Central memory CD4-positive, alpha-beta T cell (primary cell): ENCODE measurements around the gene IGF2BP3.

Experiments
- DNase-seq: peaks from one replicate; pipeline ENCODE4 v3.0.0; 2022

Gene IGF2BP3

GRCh38 chr7:23291957-23292560 is 178.2 kb downstream of the IGF2BP3 start:
- DNase-seq, result no peak

DNA sequence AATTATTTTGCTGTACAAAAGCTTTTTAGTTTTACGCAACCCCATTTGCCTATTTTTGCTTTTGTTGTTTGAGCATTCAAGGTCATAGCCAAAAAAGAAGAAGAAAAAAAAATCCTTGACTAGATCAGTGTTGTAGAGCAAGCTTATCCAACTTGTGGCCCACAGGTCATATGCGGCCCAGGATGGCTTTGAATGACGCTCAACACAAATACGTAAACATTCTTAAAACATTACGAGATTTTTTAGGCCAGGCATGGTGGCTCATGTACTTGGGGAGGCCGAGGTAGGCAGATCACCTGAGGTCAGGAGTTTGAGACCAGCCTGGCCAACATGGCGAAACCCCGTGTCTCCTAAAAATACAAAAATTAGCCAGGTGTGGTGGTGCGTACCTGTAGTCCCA is 179.3 kb downstream of the IGF2BP3 start:
- DNase-seq, result no peak

DNA sequence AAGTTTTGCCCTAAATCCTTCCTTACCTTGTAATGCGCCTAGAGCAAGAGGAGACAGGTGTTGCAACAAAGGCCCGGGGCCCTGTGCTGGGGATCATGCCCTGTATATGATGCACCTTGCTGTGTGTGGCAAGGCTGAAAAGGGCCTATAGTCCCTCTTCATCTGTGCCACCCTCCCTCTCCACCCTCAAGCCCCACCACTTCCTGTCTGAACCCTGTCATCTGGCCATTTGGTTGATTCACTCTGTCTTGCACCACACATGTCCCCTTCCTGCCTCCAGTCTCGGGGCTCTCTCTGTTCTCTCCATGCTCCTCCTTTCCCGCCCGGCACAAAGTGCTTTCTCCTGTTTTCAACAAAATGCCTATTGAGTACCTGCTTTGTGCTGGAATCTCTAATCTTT is 182.7 kb downstream of the IGF2BP3 start:
- DNase-seq, result no peak

DNA sequence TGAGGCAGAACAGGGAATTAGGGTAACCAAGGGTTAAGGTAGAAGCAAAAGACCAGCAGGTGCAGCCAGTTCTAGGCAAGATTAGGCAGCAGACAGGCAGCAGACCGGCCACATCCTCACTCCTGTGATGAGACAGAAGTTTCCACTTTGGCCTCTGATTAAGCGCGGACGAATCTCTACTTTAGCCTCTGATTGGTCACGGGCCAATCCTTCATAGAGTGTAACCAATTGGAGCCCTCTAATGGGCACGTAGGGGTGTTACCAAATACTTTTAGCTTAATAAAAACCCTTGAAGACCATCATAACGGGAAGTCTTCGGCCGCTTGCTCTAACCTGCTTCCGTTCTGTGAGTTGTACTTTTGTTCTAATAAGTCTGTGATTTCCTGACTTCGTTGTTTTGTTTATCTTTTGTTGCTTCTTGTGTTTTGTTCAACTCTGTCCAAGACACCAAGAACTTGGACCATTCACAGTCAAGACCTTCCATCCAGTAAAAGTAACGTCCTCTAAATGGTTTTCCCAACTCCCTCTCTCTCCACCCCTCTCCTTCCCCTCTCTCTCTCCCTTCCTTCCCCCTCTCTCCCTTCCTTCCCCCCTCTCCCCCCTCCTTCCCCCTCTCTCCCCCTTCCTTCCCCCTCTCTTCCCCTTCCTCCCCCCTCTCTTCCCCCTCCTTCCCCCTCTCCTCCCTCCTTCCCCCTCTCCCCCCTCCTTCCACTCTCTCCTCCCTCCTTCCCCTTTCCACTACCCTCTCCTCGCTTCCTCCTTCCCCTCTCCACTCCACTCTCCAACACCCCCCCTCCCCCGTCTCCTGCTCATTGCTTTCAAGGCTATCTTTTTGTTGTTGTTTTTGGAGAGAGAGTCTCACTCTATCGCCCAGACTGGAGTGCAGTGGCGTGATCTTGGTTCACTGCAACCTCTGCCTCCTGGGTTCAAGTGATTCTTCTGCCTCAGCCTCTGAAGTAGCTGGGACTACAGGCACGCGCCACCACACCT is 184.3 kb downstream of the IGF2BP3 start:
- DNase-seq, result no peak

GRCh38 chr7:23284871-23285270 is 185.4 kb downstream of the IGF2BP3 start:
- no peak for DNase-seq

DNA sequence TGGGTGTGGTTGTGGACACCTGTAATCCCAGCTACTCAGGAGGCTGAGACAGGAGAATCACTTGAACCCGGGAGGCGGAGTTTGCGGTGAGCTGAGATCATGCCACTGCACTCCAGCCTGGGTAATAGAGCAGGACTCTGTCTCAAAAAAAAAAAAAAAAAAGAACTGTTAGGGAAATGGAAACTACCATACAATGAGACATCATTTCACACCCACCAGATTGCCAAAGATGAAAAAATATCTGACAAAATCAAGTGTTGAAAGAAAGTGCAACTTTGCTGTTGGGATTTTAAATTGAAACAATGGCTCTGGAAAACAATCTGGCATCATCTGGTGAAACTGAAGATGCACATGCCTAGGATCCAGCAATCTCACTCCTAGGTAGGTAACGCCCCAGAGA is 187.2 kb downstream of the IGF2BP3 start:
- DNase-seq, result no peak

DNA sequence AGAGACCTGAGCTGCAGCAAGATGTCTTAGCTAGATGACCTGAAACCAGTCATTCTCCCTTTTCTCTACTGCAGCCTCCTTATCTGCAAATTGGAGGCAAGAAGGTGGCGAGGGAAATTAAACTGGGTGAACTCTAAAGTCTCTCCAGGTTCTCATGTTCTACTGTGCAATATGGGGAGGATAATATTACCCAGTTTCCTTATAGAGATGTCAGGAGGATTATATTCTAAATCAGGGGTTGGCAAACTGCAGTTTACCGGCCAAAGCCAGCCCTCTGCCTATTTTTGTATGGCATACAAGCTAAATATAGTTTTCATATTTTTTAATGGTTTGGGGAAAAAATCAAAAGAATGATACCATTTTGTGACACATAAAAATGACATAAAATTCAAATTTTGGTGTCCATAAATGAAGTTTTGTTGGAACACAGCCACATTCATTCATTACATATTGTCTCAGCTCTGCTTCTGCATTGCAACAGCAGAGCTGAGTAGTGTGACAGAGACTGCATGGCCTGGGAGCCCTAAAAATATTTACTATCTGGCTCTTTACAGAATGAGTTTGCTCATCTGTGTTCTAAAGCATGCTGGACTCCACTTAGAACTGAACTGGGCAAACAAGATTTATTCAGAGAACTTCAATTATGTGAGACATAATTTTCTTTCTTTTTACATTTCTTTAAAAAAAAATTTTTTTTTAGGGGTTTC is 190.3 kb downstream of the IGF2BP3 start:
- DNase-seq, result no peak

- peak; percentile 53 for DNase-seq
These were observed 192.8 kb downstream of the IGF2BP3 start for GRCh38 chr7:23277359-23277989.

DNA sequence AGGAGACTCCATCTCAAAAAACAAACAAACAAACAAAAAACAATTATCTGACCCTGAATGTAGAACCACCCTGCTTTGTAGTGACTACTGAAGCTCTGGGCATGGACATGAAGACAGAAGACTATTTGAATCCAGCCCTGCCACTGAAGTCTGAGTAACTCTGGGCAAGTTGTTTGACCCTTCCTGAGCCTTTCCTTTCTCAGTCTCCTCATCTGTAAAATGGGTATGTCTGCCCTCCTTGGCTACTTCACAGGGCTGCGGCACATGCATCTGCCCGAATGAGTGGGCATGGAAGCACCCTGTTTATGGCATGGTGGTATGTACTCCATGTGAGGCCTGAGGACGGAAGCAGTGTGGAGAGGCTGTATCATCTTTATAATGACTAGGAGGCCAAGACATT is 193.3 kb downstream of the IGF2BP3 start:
- DNase-seq, result no peak

DNA sequence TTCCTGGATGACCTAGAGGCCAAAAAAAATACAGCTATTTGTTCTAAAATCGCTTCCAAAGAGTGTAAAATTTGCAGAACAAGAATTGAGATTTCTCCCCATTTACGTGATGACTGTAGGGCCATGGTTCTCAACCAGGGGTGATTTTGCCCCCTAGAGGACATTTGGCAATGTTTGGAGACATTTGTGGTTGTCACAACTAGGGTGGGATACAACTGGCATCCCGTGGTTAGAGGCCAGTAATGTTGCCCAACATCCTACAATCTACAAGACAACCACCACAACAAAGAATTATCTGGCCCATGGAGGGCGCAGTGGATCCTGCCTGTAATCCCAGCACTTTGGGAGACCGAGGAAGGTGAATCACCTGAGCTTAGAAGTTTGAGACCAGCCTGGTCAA is 193.9 kb downstream of the IGF2BP3 start:
- DNase-seq, result no peak

DNA sequence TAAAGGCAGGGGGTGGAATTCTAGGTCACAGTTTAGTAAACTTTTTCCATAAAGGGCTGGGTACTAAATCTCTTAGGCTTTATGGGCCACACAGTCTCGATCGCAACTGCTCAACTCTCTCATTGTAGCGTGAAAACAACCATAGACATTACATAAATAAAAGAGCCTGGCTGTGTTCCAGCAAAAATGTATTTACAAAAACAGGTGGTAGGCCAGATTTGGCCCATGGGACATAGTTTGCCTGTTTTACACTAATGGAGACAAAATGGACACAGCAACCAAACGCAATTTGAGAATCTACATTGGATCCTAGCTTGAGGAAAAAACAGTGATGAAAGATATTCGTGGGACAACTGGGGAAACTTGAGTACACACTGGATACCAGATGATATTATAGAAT is 194.4 kb downstream of the IGF2BP3 start:
- no peak for DNase-seq

GRCh38 chr7:23273141-23273599 is 197.1 kb downstream of the IGF2BP3 start:
- DNase-seq, result peak; percentile 72

DNA sequence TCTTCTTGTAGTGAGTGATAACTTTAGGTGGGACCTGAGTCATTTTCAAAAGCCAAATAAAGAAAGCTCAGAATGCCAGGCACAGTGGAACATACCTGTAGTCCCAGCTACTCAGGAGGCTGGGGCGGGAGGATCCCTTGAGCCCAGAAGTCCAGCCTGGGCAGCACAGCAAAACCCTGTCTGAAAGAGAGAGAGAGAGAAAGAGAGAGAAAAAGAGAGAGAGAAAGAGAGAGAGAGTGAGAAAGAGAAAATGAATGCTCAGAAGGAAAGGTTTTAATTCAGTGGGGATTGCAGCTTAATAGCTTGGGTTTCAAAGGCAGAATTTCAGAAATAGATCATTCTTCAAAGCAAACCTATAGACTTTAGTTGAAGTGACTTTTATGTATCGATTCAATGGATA is 198.0 kb downstream of the IGF2BP3 start:
- DNase-seq, result no peak

GRCh38 chr7:23268746-23269145 is 201.5 kb downstream of the IGF2BP3 start:
- no peak for DNase-seq

- DNase-seq, result no peak
These were observed 202.1 kb downstream of the IGF2BP3 start for GRCh38 chr7:23268167-23268566.

DNA sequence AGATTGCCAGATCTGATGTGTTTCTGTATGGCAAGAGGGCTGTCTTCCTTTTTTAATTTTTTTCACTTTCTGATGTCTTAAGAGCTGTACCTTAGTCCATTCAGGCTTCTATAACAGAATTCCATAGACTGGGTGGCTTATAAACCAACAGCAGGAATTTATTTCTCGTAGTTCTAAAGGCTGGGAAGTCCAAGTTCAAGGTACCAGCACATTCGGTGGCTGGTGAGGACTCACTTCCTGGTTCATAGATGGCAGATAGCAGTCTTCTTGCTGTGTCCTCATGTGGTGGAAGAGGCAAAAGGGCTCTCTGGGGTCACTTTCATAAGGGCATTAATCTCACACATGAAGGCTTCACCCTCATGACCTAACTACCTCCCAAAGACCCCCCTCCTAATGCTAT is 202.9 kb downstream of the IGF2BP3 start:
- no peak for DNase-seq

DNA sequence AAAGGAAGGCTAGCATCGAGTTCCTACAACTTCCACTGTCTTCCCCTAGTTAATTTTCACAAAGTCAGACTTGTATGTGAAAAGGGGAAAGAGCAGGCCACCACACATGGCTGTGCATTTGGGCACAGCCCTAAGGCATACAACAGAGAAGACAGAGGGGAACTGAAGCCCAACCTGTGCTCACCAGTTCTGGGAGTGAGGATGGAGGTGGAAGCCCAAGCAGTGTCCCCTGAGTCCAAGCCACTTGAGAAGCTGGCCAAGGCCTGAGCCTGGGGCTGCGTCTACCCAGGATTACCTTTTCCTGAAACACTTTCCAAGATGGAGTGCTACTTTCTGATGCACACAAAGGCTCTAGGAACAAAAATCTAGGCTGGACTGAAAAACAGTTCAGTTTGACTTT is 203.4 kb downstream of the IGF2BP3 start:
- DNase-seq, result no peak

DNA sequence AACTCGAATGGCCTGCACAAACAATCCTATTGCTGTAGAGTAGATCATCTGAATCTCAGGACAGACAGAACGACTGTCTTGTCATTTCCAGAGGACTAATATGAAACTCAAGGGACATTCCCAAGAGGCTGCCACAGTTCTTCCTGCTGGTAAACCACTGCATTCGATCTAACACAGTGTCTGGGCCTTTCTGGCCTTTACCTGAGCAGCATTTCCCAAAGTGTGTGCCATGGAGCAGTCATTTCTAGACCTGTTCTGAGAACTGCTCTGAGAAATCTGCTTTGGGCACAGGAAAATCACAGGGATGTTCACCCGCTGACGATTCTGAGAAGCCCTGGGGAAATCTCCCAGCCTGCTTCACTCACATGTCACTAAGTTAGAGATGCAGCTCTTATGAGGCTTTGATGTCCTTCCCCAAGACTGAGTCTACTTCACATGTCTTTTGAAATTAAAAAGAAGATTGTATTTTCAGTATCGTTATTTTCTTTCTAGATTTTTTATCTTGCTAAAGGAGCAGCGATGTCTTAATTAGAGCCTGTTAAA is 205.3 kb downstream of the IGF2BP3 start:
- DNase-seq, result no peak

DNA sequence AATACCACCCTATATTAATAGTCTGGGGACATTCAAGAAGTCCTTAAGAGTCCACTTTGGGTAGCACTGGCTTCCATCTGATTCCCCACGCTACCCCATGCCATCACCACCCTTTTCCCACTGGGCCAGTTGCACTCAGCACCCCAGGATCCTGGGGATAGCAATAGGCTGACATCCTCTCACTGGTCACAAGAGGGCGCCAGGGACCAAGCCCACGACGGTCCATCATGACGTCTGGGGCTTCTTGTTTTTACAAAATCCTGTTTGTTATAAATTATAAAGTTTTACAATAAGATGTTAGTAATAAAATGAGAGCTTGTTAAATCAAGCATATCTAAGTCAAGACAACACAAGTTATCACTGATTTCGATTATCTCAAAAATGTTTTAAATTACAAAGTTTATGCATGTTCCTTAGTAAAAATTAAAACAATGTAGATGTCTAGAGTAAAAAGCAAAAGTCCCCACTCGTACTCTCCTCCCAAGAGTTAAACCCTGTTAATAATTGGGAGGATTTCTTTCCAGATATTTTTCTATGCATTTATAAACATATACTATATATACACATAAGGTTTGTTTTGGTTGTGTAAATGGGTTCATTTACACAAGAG is 208.3 kb downstream of the IGF2BP3 start:
- peak; percentile 21 for DNase-seq

DNA sequence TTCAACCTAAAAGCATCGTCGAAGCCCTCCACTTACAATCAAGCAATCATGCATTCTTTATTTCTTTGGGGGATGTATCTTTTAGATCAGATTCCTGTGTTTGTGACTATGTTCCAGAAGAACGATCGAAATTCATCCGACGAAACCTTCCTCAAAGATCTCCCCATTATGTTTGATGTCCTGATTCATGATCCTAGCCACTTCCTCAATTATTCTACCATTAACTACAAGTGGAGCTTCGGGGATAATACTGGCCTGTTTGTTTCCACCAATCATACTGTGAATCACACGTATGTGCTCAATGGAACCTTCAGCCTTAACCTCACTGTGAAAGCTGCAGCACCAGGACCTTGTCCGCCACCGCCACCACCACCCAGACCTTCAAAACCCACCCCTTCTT is 209.9 kb downstream of the IGF2BP3 start:
- DNase-seq, result no peak
